ACHN (cell line): ENCODE data around the gene TSPAN17.

Experiments
- DNase-seq: peaks from one replicate; pipeline ENCODE4 v3.0.0-alpha.2; 2015
- in situ Hi-C: cut with HindIII; loops from 2 replicates; pipeline ENCODE4 v1.10.0; 2017; ENCODE audit warnings: low sequenced_read_pairs, low pct_ligation_motif_present, low pct_unique_long_range_greater_than_20kb

TSPAN17 gene

GRCh38 chr5:176619569-176620332 is 27.5 kb upstream of the TSPAN17 start:
- in situ Hi-C loops = no loop called here
- no peak for DNase-seq

GRCh38 chr5:176620333-176620981 is 26.8 kb upstream of the TSPAN17 start:
- in situ Hi-C loops = no loop called here
- DNase-seq = no peak

- in situ Hi-C loops = no loop called here
- no peak for DNase-seq
Observed at GRCh38 chr5:176621661-176622079, 25.6 kb upstream of the TSPAN17 start.

GRCh38 chr5:176624142-176624541 is 23.1 kb upstream of the TSPAN17 start:
- in situ Hi-C loops = no loop called here
- DNase-seq = no peak

- in situ Hi-C loops = no loop called here
- no peak for DNase-seq
Observed at GRCh38 chr5:176624938-176625337, 22.3 kb upstream of the TSPAN17 start.

- in situ Hi-C loops = no loop called here
- DNase-seq = no peak
Observed at GRCh38 chr5:176625512-176625911, 21.8 kb upstream of the TSPAN17 start.

- DNase-seq = no peak
- in situ Hi-C loops = no loop called here
Observed at GRCh38 chr5:176625966-176626875, 21.1 kb upstream of the TSPAN17 start.

- DNase-seq = no peak
- in situ Hi-C loops = no loop called here
Observed at GRCh38 chr5:176626876-176627236, 20.4 kb upstream of the TSPAN17 start.

GRCh38 chr5:176627582-176627981 is 19.7 kb upstream of the TSPAN17 start:
- in situ Hi-C loops = no loop called here

GRCh38 chr5:176628406-176629228 is 18.7 kb upstream of the TSPAN17 start:
- in situ Hi-C loops = no loop called here
- DNase-seq = no peak

More at GRCh38 chr5:176627582-176627981, 19.7 kb upstream of the TSPAN17 start:
- no peak for DNase-seq

- in situ Hi-C loops = no loop called here
- DNase-seq = no peak
Observed at GRCh38 chr5:176629317-176629852, 17.9 kb upstream of the TSPAN17 start.

GRCh38 chr5:176629853-176630680 is 17.2 kb upstream of the TSPAN17 start, which contains the start of the genes EIF4E1B and SNCB:
EIF4E1B (plus strand) TSS chr5:176630675; CDS start chr5:176642788, 12,113 bp downstream.
SNCB (minus strand) TSS chr5:176630534; CDS start chr5:176629654, 880 bp downstream.
- in situ Hi-C loops = no loop called here
- peak; percentile 49 for DNase-seq

- in situ Hi-C loops = no loop called here
Observed at GRCh38 chr5:176630681-176631222, 16.5 kb upstream of the TSPAN17 start.

GRCh38 chr5:176631383-176632200 is 15.7 kb upstream of the TSPAN17 start:
- in situ Hi-C loops = no loop called here
- DNase-seq = no peak

More at GRCh38 chr5:176630681-176631222, 16.5 kb upstream of the TSPAN17 start:
- DNase-seq = no peak

- in situ Hi-C loops = no loop called here
- DNase-seq = no peak
Observed at GRCh38 chr5:176632745-176633144, 14.5 kb upstream of the TSPAN17 start.

GRCh38 chr5:176633598-176633997 is 13.7 kb upstream of the TSPAN17 start:
- no peak for DNase-seq
- in situ Hi-C loops = no loop called here
